ENCODE data around the gene MAGI1.

MAGI1 gene

GRCh38 chr3:65573548-65574116 lies 465.1 kb downstream of the MAGI1 start:
- H4K20me1 ChIP-seq (ENCODE audit: insufficient read depth): no peaks in the 10 kb centered on the region
- no peaks in the 10 kb centered on the region for H3K4me1 ChIP-seq (ENCODE audit: low read depth, poor library complexity, severe bottlenecking)
- no peak for TF ChIP-seq CTCF (conservative IDR thresholded peaks at IDR 0.05; ENCODE audit: low read depth, low read length)
- no peaks in the 10 kb centered on the region for H3K27me3 ChIP-seq (ENCODE audit: insufficient read depth, low read depth)
- no peak overlapping the region for H3K4me2 ChIP-seq
- H3K9ac ChIP-seq: no peak overlapping the region
- no peak overlapping the region for H3K27ac ChIP-seq
- H2AFZ ChIP-seq (ENCODE audit: low read depth): no peak overlapping the region
- no peak overlapping the region for H3K4me3 ChIP-seq (IDR thresholded peaks at IDR 0.05; ENCODE audit: insufficient read depth, low read depth, low read length)
- no peaks in the 10 kb centered on the region for H3K79me2 ChIP-seq (ENCODE audit: insufficient read depth, low read depth)
- H3K36me3 ChIP-seq (ENCODE audit: insufficient read depth): no peaks in the 10 kb centered on the region

- Histone ChIP-seq H2AFZ (ENCODE audit: low read depth) (no peak overlapping the region), H3K27ac (no peak overlapping the region), H4K20me1 (ENCODE audit: insufficient read depth) (no peaks in the 10 kb centered on the region), H3K79me2 (ENCODE audit: insufficient read depth, low read depth) (no peaks in the 10 kb centered on the region), H3K27me3 (ENCODE audit: insufficient read depth, low read depth) (no peaks in the 10 kb centered on the region), H3K36me3 (ENCODE audit: insufficient read depth) (no peaks in the 10 kb centered on the region), H3K4me3 (IDR thresholded peaks at IDR 0.05; ENCODE audit: insufficient read depth, low read depth, low read length) (no peak overlapping the region), H3K4me2 (no peak overlapping the region), H3K9ac (no peak overlapping the region), H3K4me1 (ENCODE audit: low read depth, poor library complexity, severe bottlenecking) (no peaks in the 10 kb centered on the region)
- no peak for TF ChIP-seq CTCF (conservative IDR thresholded peaks at IDR 0.05; ENCODE audit: low read depth, low read length)
These were observed 466.4 kb downstream of the MAGI1 start for GRCh38 chr3:65572175-65572777.

- no peak for TF ChIP-seq CTCF (conservative IDR thresholded peaks at IDR 0.05; ENCODE audit: low read depth, low read length)
- Histone ChIP-seq H3K79me2 (ENCODE audit: insufficient read depth, low read depth) (no peaks in the 10 kb centered on the region), H3K4me2 (no peak overlapping the region), H2AFZ (ENCODE audit: low read depth) (no peak overlapping the region), H3K4me3 (IDR thresholded peaks at IDR 0.05; ENCODE audit: insufficient read depth, low read depth, low read length) (no peak overlapping the region), H3K27ac (no peak overlapping the region), H3K27me3 (ENCODE audit: insufficient read depth, low read depth) (no peaks in the 10 kb centered on the region), H3K9ac (no peak overlapping the region), H3K36me3 (ENCODE audit: insufficient read depth) (no peaks in the 10 kb centered on the region), H3K4me1 (ENCODE audit: low read depth, poor library complexity, severe bottlenecking) (no peaks in the 10 kb centered on the region), H4K20me1 (ENCODE audit: insufficient read depth) (no peaks in the 10 kb centered on the region)
These were observed 468.8 kb downstream of the MAGI1 start for GRCh38 chr3:65569845-65570405.

GRCh38 chr3:65569129-65569528 lies 469.6 kb downstream of the MAGI1 start:
- no peaks in the 10 kb centered on the region for H3K36me3 ChIP-seq (ENCODE audit: insufficient read depth)
- no peaks in the 10 kb centered on the region for H3K4me1 ChIP-seq (ENCODE audit: low read depth, poor library complexity, severe bottlenecking)

More at GRCh38 chr3:65569129-65569528, 469.6 kb downstream of the MAGI1 start:
- Histone ChIP-seq H3K9ac (no peak overlapping the region), H2AFZ (ENCODE audit: low read depth) (no peak overlapping the region), H3K27me3 (ENCODE audit: insufficient read depth, low read depth) (no peaks in the 10 kb centered on the region), H3K4me2 (no peak overlapping the region), H3K4me3 (IDR thresholded peaks at IDR 0.05; ENCODE audit: insufficient read depth, low read depth, low read length) (no peak overlapping the region), H3K79me2 (ENCODE audit: insufficient read depth, low read depth) (no peaks in the 10 kb centered on the region), H3K27ac (no peak overlapping the region), H4K20me1 (ENCODE audit: insufficient read depth) (no peaks in the 10 kb centered on the region)
- TF ChIP-seq CTCF (conservative IDR thresholded peaks at IDR 0.05; ENCODE audit: low read depth, low read length): no peak
